Activated T-cell treated with anti-CD3 and anti-CD28 coated beads for 48 hours (primary cell): Measurements from ENCODE around the gene GJD3.

Experiments used
- DNase-seq: peaks from one replicate; pipeline ENCODE4 v3.0.0-alpha.2; 2020; ENCODE audit warnings: low read depth

Gene GJD3

GRCh38 chr17:40340327-40340726 is 24.2 kb downstream of the GJD3 start:
- DNase-seq, result no peak

- DNase-seq, result no peak
Observed at GRCh38 chr17:40338941-40339649, 25.4 kb downstream of the GJD3 start.

GRCh38 chr17:40338058-40338457 is 26.5 kb downstream of the GJD3 start:
- DNase-seq, result no peak

GRCh38 chr17:40337351-40337750 is 27.2 kb downstream of the GJD3 start:
- DNase-seq, result no peak

GRCh38 chr17:40335620-40336019 is 28.9 kb downstream of the GJD3 start:
- no peak for DNase-seq

- no peak for DNase-seq
Observed at GRCh38 chr17:40333781-40334448, 30.6 kb downstream of the GJD3 start.

GRCh38 chr17:40331743-40332641 is 32.5 kb downstream of the GJD3 start:
- DNase-seq, result no peak

- no peak for DNase-seq
Observed at GRCh38 chr17:40330850-40331470, 33.6 kb downstream of the GJD3 start.

- DNase-seq, result no peak
Observed at GRCh38 chr17:40329839-40330794, 34.4 kb downstream of the GJD3 start.

GRCh38 chr17:40328386-40328766 is 36.2 kb downstream of the GJD3 start:
- DNase-seq, result no peak

GRCh38 chr17:40327735-40328385 is 36.7 kb downstream of the GJD3 start:
- DNase-seq, result no peak

GRCh38 chr17:40327244-40327729 is 37.2 kb downstream of the GJD3 start:
- no peak for DNase-seq

- DNase-seq, result no peak
Observed at GRCh38 chr17:40326832-40327199, 37.7 kb downstream of the GJD3 start.

- DNase-seq, result no peak
Observed at GRCh38 chr17:40326014-40326831, 38.3 kb downstream of the GJD3 start.

- no peak for DNase-seq
Observed at GRCh38 chr17:40325156-40326013, 39.2 kb downstream of the GJD3 start.

- no peak for DNase-seq
Observed at GRCh38 chr17:40323391-40324381, 40.9 kb downstream of the GJD3 start.
